IMR-90 (cell line): ENCODE data around the gene INO80D. TPM values are rescaled to one million over a fixed set of nuclear protein-coding genes. Genes with fewer than 3 reads are reported as not detected.

ENCODE experiments used
- ATAC-seq: fragments of 200-7000 bp; cut with Tn5 transposase; 2 replicates; pipeline ENCODE4 v1.9.1; 2020; ENCODE audit warnings: low read depth, mild to moderate bottlenecking, moderate library complexity
- BruUV-seq: library from RNA; stranded (reverse); fragments of 400-500 nt; replicated peaks from 2 replicates; lab custom pipeline; 2021; lab: Mats Ljungman, UMichigan
- CTCF ChIA-PET: fragments of 300-600 bp; formaldehyde crosslinking; extraction: SDS; loops from one replicate; lab custom pipeline; 2021; ENCODE audit warnings: antibody characterized with exemption; lab: Yijun Ruan, JAX
- POLR2A ChIA-PET: fragments of 300-600 bp; sonication (Branson Sonifier 250); formaldehyde crosslinking; loops from one replicate; lab custom pipeline; 2022; ENCODE audit warnings: antibody characterized with exemption; ENCODE audit not compliant: unreplicated experiment; lab: Charles Lee
- DNase-seq: peaks from one replicate; pipeline ENCODE4 v3.0.0; 2013
- H2AFZ ChIP-seq: replicated peaks from 2 replicates; pipeline ENCODE3; 2013; ENCODE audit warnings: low read length, mild to moderate bottlenecking; ENCODE audit not compliant: poor library complexity
- H2AK5ac ChIP-seq: 2 replicates; pipeline ENCODE4 v1.6.1; 2013; ENCODE audit warnings: low read depth, low read length, inconsistent platforms
- H2AK9ac ChIP-seq: replicated peaks from 2 replicates; pipeline ENCODE3; 2013; ENCODE audit warnings: mild to moderate bottlenecking, low read depth, low read length, moderate library complexity; ENCODE audit not compliant: poor library complexity
- H2BK120ac ChIP-seq: 2 replicates; pipeline ENCODE4 v1.6.1; 2013; ENCODE audit warnings: low read depth, low read length, inconsistent platforms
- H2BK15ac ChIP-seq: 3 replicates; pipeline ENCODE4 v1.6.1; 2013; ENCODE audit warnings: low read depth, low read length, inconsistent platforms
- H2BK20ac ChIP-seq: 2 replicates; pipeline ENCODE4 v1.6.1; 2013; ENCODE audit warnings: low read depth, mild to moderate bottlenecking, inconsistent platforms, low read length, moderate library complexity
- H2BK5ac ChIP-seq: 2 replicates; pipeline ENCODE4 v1.6.1; 2013; ENCODE audit warnings: mild to moderate bottlenecking, low read depth, low read length, inconsistent platforms; ENCODE audit not compliant: poor library complexity, severe bottlenecking
- H3K14ac ChIP-seq: replicated peaks from 2 replicates; pipeline ENCODE4 v1.6.1; 2013; ENCODE audit warnings: low read depth, low read length, inconsistent platforms
- H3K18ac ChIP-seq: 2 replicates; pipeline ENCODE4 v1.6.1; 2013; ENCODE audit warnings: low read depth, low read length, control low read depth
- H3K23ac ChIP-seq: 2 replicates; pipeline ENCODE4 v1.6.1; 2013; ENCODE audit warnings: low read depth, low read length, inconsistent platforms
- H3K27ac ChIP-seq: 2 replicates; pipeline ENCODE4 v1.5.1; 2013; ENCODE audit warnings: mild to moderate bottlenecking, control low read depth, low read length; ENCODE audit not compliant: insufficient read depth
- H3K27me3 ChIP-seq: 2 replicates; pipeline ENCODE4 v1.6.1; 2013; ENCODE audit warnings: low read length; ENCODE audit not compliant: control insufficient read depth, insufficient read depth
- H3K36me3 ChIP-seq: 2 replicates; pipeline ENCODE4 v1.6.1; 2013; ENCODE audit warnings: low read length, mixed read lengths; ENCODE audit not compliant: control insufficient read depth, insufficient read depth
- H3K4ac ChIP-seq: 2 replicates; pipeline ENCODE4 v1.6.1; 2013; ENCODE audit warnings: low read depth, low read length, inconsistent platforms
- H3K4me1 ChIP-seq: 2 replicates; pipeline ENCODE4 v1.6.1; 2013; ENCODE audit warnings: low read length, mixed read lengths; ENCODE audit not compliant: control insufficient read depth, insufficient read depth
- H3K4me2 ChIP-seq: 2 replicates; pipeline ENCODE4 v1.6.1; 2013; ENCODE audit warnings: low read depth, mild to moderate bottlenecking, control low read depth, low read length, moderate library complexity
- H3K4me3 ChIP-seq: 2 replicates; pipeline ENCODE4 v1.5.1; 2013; ENCODE audit warnings: low read depth, mild to moderate bottlenecking, control low read depth, low read length, moderate library complexity; ENCODE audit not compliant: insufficient read depth
- H3K56ac ChIP-seq: 2 replicates; pipeline ENCODE4 v1.6.1; 2013; ENCODE audit warnings: low read length, inconsistent platforms; ENCODE audit not compliant: insufficient read depth; ENCODE audit errors: extremely low read depth
- H3K79me1 ChIP-seq, 2 experiments: 2 replicates each; pipeline ENCODE4 v1.6.1; 2013; ENCODE audit warnings: low read length in 2 of 2, inconsistent platforms in 1 of 2, low read depth in 1 of 2
- H3K9ac ChIP-seq: 2 replicates; pipeline ENCODE4 v1.6.1; 2013; ENCODE audit warnings: low read depth, low read length, control low read depth
- H3K9me1 ChIP-seq: 2 replicates; pipeline ENCODE4 v1.6.1; 2013; ENCODE audit warnings: low read length, inconsistent platforms; ENCODE audit not compliant: insufficient read depth
- H3K9me3 ChIP-seq: 2 replicates; pipeline ENCODE4 v1.6.1; 2013; ENCODE audit warnings: low read length; ENCODE audit not compliant: control insufficient read depth, insufficient read depth
- H4K20me1 ChIP-seq: 2 replicates; pipeline ENCODE4 v1.6.1; 2013; ENCODE audit warnings: low read length, inconsistent platforms; ENCODE audit not compliant: insufficient read depth
- H4K5ac ChIP-seq: 2 replicates; pipeline ENCODE4 v1.6.1; 2013; ENCODE audit warnings: mild to moderate bottlenecking, low read depth, low read length, control low read depth
- H4K8ac ChIP-seq, 2 experiments: 2 replicates each; pipeline ENCODE4 v1.6.1; 2013; ENCODE audit warnings: low read depth in 2 of 2, low read length in 2 of 2, control low read depth in 1 of 2, inconsistent platforms in 1 of 2
- H4K91ac ChIP-seq: 2 replicates; pipeline ENCODE4 v1.6.1; 2013; ENCODE audit warnings: low read depth, low read length, inconsistent platforms; ENCODE audit not compliant: insufficient read depth
- CTCF ChIP-seq: conservative IDR thresholded peaks from 2 replicates; pipeline ENCODE4 v1.5.1; 2012; ENCODE audit warnings: mild to moderate bottlenecking, low read depth, low read length, improper control_type of control experiment
- ELK1 ChIP-seq: fragments of 150-350 bp; IDR thresholded peaks from 2 replicates; pipeline ENCODE4 v1.6.1; 2016; ENCODE audit warnings: low read depth, mild to moderate bottlenecking, low read length, moderate library complexity, borderline replicate concordance
- MXI1 ChIP-seq: IDR thresholded peaks from 2 replicates; pipeline ENCODE4 v1.6.1; 2012; ENCODE audit warnings: low read depth, mild to moderate bottlenecking, low read length, moderate library complexity, borderline replicate concordance
- POLR2A ChIP-seq: IDR thresholded peaks from 2 replicates; pipeline ENCODE4 v1.6.1; 2012; ENCODE audit warnings: mild to moderate bottlenecking, low read depth, low read length
- USF2 ChIP-seq: fragments of 150-350 bp; IDR thresholded peaks from 2 replicates; pipeline ENCODE4 v1.6.1; 2017; ENCODE audit warnings: mild to moderate bottlenecking, antibody characterized with exemption, low read length, low read depth
- WGBS, 2 experiments: methylation state at CpG; one replicate each; pipeline versions ENCODE4 v1.1.5 to v1.1.7; 2013; ENCODE audit warnings: missing lambda C conversion rate in 2 of 2; ENCODE audit not compliant: insufficient read length in 1 of 2; ENCODE audit errors: extremely low coverage in 2 of 2; 5-methylcytosine and 5-hydroxymethylcytosine counted together
- dilution Hi-C: fragments of 300-500 bp; cut with HindIII; formaldehyde crosslinking; loops from one replicate; pipeline ENCODE4 v1.14.3; 2018; ENCODE audit warnings: low sequenced_read_pairs; ENCODE audit not compliant: unreplicated experiment
- in situ Hi-C: fragments of 300-500 bp; cut with MboI; formaldehyde crosslinking; loops from 3 replicates; pipeline ENCODE4 v1.14.3; 2019; ENCODE audit warnings: low sequenced_read_pairs, inconsistent platforms, mixed read lengths
- intact Hi-C: fragments of 100-400 bp; cut with micrococcal nuclease; formaldehyde crosslinking; loops from 2 replicates; pipeline ENCODE4 v1.10.0; 2022
- polyA plus RNA-seq, 3 experiments: library from polyadenylated mRNA; depleted of rRNA; stranded (reverse); fragments of >200 nt; gene quantifications; 2 replicates each; pipeline ENCODE4 v1.2.3, GENCODE V29; 2012; ENCODE audit warnings: low replicate concordance in 1 of 3
- total RNA-seq: library from RNA; depleted of rRNA; stranded (reverse); fragments of >200 nt; gene quantifications from 2 replicates; pipeline ENCODE4 v1.2.3, GENCODE V29; 2012

INO80D gene
- total and polyA plus RNA-seq, 2 of the 4 experiments (the other 2 are of a cell fraction) = 0.79 to 4.5 TPM

GRCh38 chr2:206084439-206084869, 1.5 kb downstream of the INO80D start:
- Histone ChIP-seq H4K5ac (peak overlapping the region; percentile 31), H4K91ac (peak overlapping the region; percentile 42), H3K56ac (peak overlapping the region; percentile 87; the same call in 1 of the 2 replicates), H2BK15ac (no peak overlapping the region), H3K4ac (peak overlapping the region; percentile 96), H4K20me1 (0 out of 2 replicates have a peak, but pooled peaks cover 4% of the 10 kb centered on the region), H3K9ac (peak overlapping the region; percentile 73), H2AFZ (peak overlapping the region; percentile 94), H2BK120ac (peak overlapping the region; percentile 28; the same call in 1 of the 2 replicates), H3K27me3 (no peaks in the 10 kb centered on the region), H3K36me3 (no peaks in the 10 kb centered on the region), H3K4me2 (peak overlapping the region; percentile 73), H3K4me3 (peak overlapping the region; percentile 46), H3K18ac (peak overlapping the region; percentile 8), H2BK20ac (no peak overlapping the region), H3K27ac (peak overlapping the region; percentile 91), H3K23ac (peak overlapping the region; percentile 96), H3K9me3 (no peaks in the 10 kb centered on the region), H2AK9ac (peak overlapping the region; percentile 99), H2BK5ac (peak overlapping the region; percentile 78), H2AK5ac (peak overlapping the region; percentile 61), H3K4me1 (peaks cover 4% of the 10 kb centered on the region), H4K8ac (peak overlapping the region; percentile 5 to 93; a peak in 2 of 4 replicates), H3K14ac (peak overlapping the region; percentile 98), H3K9me1 (peaks cover 3% of the 10 kb centered on the region; the same call in 1 of the 2 replicates), H3K79me1 (peaks cover 13 to 45% of the 10 kb centered on the region in 2 experiments)
- peak; percentile 82 for DNase-seq
- peak; percentile 68 for TF ChIP-seq POLR2A
- no peak for TF ChIP-seq MXI1
- TF ChIP-seq ELK1 = no peak
- TF ChIP-seq CTCF = 0 out of 2 replicates have a peak, but pooled peaks have one; percentile 1
- no peak for TF ChIP-seq USF2
- BruUV-seq = no TSS peak
- dilution Hi-C loops = no loop called here
- intact Hi-C loops = loop anchor here (2.0 kb wide), 1 partner anchor 22 kb away; no protein-coding TSS in a partner anchor
- no CpG with 5 or more reads among the region's 10 CpGs for WGBS, 2 experiments
- POLR2A ChIA-PET = no interaction called here
- ATAC-seq = peak; percentile 65
- in situ Hi-C loops = no loop called here
- CTCF ChIA-PET = no interaction called here
